Activated CD8-positive, alpha-beta T cell treated with anti-CD3 and anti-CD28 coated beads for 36 hours (primary cell): ENCODE measurements around the gene SLC18A2. TPM values are rescaled to one million over a fixed set of nuclear protein-coding genes. Genes with fewer than 3 reads are reported as not detected.

Experiments
- ATAC-seq: fragments of 200-7000 bp; cut with Tn5 transposase; one replicate; pipeline ENCODE4 v1.10.0; 2021; ENCODE audit warnings: mild to moderate bottlenecking, moderate library complexity
- CTCF ChIA-PET: fragments of 350-600 bp; sonication (Branson Sonifier 250); formaldehyde crosslinking; loops from one replicate; lab custom pipeline; 2021; ENCODE audit warnings: antibody characterized with exemption; lab: Charles Lee
- POLR2A ChIA-PET: fragments of 350-600 bp; sonication (Branson Sonifier 250); formaldehyde crosslinking; loops from one replicate; lab custom pipeline; 2021; ENCODE audit warnings: antibody characterized with exemption; lab: Charles Lee
- DNase-seq: peaks from one replicate; pipeline ENCODE4 v3.0.0-alpha.2; 2020
- H3K27ac Mint-ChIP-seq: one replicate; pipeline ENCODE4 v1.8.0; 2021; ENCODE audit warnings: mild to moderate bottlenecking, mixed read lengths
- H3K27me3 Mint-ChIP-seq: one replicate; pipeline ENCODE4 v1.8.0; 2021; ENCODE audit warnings: mixed read lengths
- H3K36me3 Mint-ChIP-seq: one replicate; pipeline ENCODE4 v1.8.0; 2021; ENCODE audit warnings: low read depth, mixed read lengths
- H3K4me1 Mint-ChIP-seq: one replicate; pipeline ENCODE4 v1.8.0; 2021; ENCODE audit warnings: low read depth, mixed read lengths
- H3K4me3 Mint-ChIP-seq: one replicate; pipeline ENCODE4 v1.8.0; 2021; ENCODE audit warnings: mild to moderate bottlenecking, moderate library complexity, mixed read lengths
- H3K9me3 Mint-ChIP-seq: one replicate; pipeline ENCODE4 v1.8.0; 2021; ENCODE audit warnings: mixed read lengths
- intact Hi-C: fragments of 100-400 bp; cut with micrococcal nuclease; formaldehyde crosslinking; loops from one replicate; pipeline ENCODE4 v1.10.0; 2022
- total RNA-seq, 2 experiments: library from RNA; stranded (reverse); gene quantifications; one replicate each; pipeline ENCODE4 v1.2.3, GENCODE V29; 2021
- TF ChIP-seq, protein P1 (sequence below): fragments of 200-600 bp; IDR thresholded peaks from one replicate; pipeline ENCODE4 v1.8.0; 2022; ENCODE audit warnings: antibody characterized with exemption, mild to moderate bottlenecking

Gene SLC18A2
- total RNA-seq, 2 experiments from 2014 or later: 0.14 TPM; not detected in 1

DNA sequence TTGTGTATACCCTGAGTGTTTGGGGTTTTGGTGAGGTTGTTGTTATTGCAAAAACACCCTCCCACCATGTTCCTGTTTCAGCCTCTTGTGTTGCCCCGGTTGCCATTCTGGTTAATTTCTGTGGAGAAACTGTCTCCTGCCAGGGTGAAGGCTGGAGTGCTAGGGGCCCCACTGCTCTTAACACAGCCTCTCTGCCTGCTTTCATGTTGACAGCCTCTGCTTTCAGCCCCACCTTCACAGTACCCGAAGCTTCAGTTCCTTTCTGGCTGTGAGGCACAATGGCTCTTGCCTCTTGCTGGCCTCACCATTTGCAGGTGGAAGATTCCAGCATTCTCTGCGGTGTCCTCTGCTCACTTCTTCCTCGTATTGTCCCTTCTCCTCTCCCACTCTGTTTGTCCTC lies 19.2 kb downstream of the SLC18A2 start:
- Mint-ChIP-seq H3K27me3 (peaks cover 14% of the 10 kb centered on the region), H3K9me3 (no peaks in the 10 kb centered on the region), H3K36me3 (no peaks in the 10 kb centered on the region), H3K4me1 (peaks cover 11% of the 10 kb centered on the region), H3K4me3 (no peak overlapping the region), H3K27ac (no peak overlapping the region)
- intact Hi-C loops: no loop called here
- ChIA-PET POLR2A (no interaction called here), CTCF (no interaction called here)
- no peak for ATAC-seq
- TF ChIP-seq, protein P1, sequence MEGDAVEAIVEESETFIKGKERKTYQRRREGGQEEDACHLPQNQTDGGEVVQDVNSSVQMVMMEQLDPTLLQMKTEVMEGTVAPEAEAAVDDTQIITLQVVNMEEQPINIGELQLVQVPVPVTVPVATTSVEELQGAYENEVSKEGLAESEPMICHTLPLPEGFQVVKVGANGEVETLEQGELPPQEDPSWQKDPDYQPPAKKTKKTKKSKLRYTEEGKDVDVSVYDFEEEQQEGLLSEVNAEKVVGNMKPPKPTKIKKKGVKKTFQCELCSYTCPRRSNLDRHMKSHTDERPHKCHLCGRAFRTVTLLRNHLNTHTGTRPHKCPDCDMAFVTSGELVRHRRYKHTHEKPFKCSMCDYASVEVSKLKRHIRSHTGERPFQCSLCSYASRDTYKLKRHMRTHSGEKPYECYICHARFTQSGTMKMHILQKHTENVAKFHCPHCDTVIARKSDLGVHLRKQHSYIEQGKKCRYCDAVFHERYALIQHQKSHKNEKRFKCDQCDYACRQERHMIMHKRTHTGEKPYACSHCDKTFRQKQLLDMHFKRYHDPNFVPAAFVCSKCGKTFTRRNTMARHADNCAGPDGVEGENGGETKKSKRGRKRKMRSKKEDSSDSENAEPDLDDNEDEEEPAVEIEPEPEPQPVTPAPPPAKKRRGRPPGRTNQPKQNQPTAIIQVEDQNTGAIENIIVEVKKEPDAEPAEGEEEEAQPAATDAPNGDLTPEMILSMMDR: no peak
- DNase-seq: no peak

DNA sequence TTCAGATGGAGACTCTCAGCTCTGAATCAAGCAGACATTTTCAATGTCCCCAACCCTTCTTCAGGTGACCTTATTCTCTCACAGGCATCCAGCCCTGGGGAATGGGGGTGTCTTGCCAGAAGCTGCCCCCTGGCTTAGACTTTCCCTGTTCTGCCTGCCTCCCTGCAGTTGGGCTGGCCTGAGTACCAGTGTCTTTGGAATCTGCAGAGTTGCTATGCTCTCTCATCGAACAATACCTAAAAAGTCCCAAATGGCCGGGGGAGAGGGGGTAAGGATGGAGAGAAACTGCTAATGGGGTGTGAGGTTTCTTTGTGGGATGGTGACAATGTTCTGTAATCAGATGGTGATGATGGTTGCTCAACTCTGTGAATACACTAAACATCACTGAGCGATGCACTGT lies 20.6 kb downstream of the SLC18A2 start:
- Mint-ChIP-seq H3K4me3 (no peak overlapping the region), H3K4me1 (peaks cover 11% of the 10 kb centered on the region), H3K36me3 (no peaks in the 10 kb centered on the region), H3K27ac (no peak overlapping the region), H3K27me3 (peaks cover 14% of the 10 kb centered on the region), H3K9me3 (no peaks in the 10 kb centered on the region)
- ChIA-PET CTCF (interaction anchor here (1.1 kb wide), 1 partner anchor 45 kb away, joined by 4 read pairs; no protein-coding TSS in a partner anchor), POLR2A (no interaction called here)
- DNase-seq: no peak
- TF ChIP-seq, protein P1: no peak
- intact Hi-C loops: no loop called here
- ATAC-seq: no peak

DNA sequence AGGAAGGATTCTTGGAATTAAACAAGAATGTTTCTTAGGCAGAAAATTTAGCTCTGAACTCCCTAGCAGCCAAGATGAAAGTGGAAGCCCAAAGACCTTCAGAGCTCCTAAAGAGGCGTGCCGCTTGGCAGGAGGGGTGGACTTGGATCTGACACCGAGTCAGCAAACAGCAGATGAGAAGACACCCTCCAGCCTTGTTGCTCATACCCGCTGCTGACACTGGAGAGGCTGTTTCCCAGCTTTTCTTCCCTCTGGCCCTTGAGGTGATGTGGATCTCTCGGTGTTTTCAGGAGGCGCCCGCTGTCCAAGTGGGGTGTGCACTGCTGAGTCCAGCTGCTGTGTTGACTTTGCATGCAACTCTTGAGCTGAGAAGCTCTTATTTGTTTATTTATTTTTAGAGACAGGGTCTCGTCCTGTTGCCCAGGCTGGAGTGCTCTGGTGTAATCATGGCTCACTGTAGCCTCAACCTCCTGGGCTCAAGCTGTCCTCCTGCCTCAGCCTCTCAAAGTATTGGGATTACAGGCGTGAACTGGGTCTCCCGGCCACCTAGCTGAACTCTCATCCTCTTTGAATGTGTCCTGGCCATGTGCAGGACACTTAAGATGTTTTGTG lies 21.5 kb downstream of the SLC18A2 start:
- Mint-ChIP-seq H3K4me1 (peaks cover 11% of the 10 kb centered on the region), H3K27ac (no peak overlapping the region), H3K27me3 (peaks cover 14% of the 10 kb centered on the region), H3K36me3 (no peaks in the 10 kb centered on the region), H3K4me3 (no peak overlapping the region), H3K9me3 (no peaks in the 10 kb centered on the region)
- DNase-seq (no peak), ATAC-seq (no peak)
- ChIA-PET POLR2A (no interaction called here), CTCF (interaction anchor here (1.0 kb wide), 1 partner anchor 45 kb away, joined by 3 read pairs; no protein-coding TSS in a partner anchor)
- TF ChIP-seq, protein P1: no peak
- intact Hi-C loops: no loop called here

DNA sequence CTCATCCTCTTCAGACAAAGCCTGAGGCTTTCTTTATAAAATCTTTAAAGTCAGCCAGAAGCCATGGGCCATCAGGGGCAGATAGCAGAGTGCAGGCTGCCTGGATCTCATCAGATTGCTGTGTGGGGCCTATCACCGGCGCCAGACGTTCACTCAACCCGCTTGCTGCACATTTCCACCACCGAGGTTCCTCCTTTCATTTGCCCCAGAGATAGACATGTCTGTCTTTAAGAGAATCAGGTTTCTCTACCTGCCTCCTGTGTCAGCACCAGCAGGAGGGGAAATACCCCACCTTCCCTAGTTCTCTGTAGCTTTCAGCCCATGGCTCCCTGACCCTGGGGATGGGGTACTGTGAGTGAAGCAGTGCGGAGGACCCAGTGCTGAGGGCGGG lies 22.0 kb downstream of the SLC18A2 start:
- ATAC-seq: no peak
- POLR2A ChIA-PET: no interaction called here

GRCh38 chr10:117264782-117265181 lies 23.9 kb downstream of the SLC18A2 start:
- no peak overlapping the region for H3K4me3 Mint-ChIP-seq
- ChIA-PET CTCF (interaction anchor here (1.1 kb wide), 1 partner anchor 13 kb away, joined by 4 read pairs; no protein-coding TSS in a partner anchor), POLR2A (no interaction called here)
- no peaks in the 10 kb centered on the region for H3K9me3 Mint-ChIP-seq
- H3K4me1 Mint-ChIP-seq: peaks cover 6% of the 10 kb centered on the region
- DNase-seq (no peak), ATAC-seq (no peak)
- intact Hi-C loops: no loop called here
- H3K27ac Mint-ChIP-seq: no peak overlapping the region
- H3K27me3 Mint-ChIP-seq: peaks cover 5% of the 10 kb centered on the region
- H3K36me3 Mint-ChIP-seq: no peaks in the 10 kb centered on the region
- TF ChIP-seq, protein P1: no peak

More for the DNA sequence above, 22.0 kb downstream of the SLC18A2 start:
- CTCF ChIA-PET: interaction anchor here (1.0 kb wide), 1 partner anchor 46 kb away, joined by 3 read pairs; no protein-coding TSS in a partner anchor
- Mint-ChIP-seq H3K4me1 (peaks cover 11% of the 10 kb centered on the region), H3K27me3 (peaks cover 14% of the 10 kb centered on the region), H3K36me3 (no peaks in the 10 kb centered on the region), H3K4me3 (no peak overlapping the region), H3K27ac (no peak overlapping the region), H3K9me3 (no peaks in the 10 kb centered on the region)
- intact Hi-C loops: no loop called here
- TF ChIP-seq, protein P1: no peak
- no peak for DNase-seq
